Gastrocnemius medialis (tissue), 4 donors: ENCODE results near the gene RTKN2.

Source experiments
- POLR2A ChIP-seq, 2 donors: fragments of 450-650 bp; IDR thresholded peaks; one replicate each; pipeline ENCODE4 v1.6.1; 2017; ENCODE audit warnings: antibody characterized with exemption in 2 of 2, mild to moderate bottlenecking in 2 of 2, moderate library complexity in 2 of 2
- TF ChIP-seq, protein P1 (sequence below), 5 experiments: fragments of 450-650 bp in 3 of 5; fragments of 200-600 bp in 2 of 5; sonication (generic) in 2 of 5; IDR thresholded peaks in 4 of 5; conservative IDR thresholded peaks in 1 of 5; 1 replicate in 4 of 5; 2 replicates in 1 of 5; pipeline ENCODE4 v1.5.1; 2016 to 2019; ENCODE audit warnings: antibody characterized with exemption in 5 of 5, mild to moderate bottlenecking in 3 of 5, moderate library complexity in 3 of 5

DNA sequence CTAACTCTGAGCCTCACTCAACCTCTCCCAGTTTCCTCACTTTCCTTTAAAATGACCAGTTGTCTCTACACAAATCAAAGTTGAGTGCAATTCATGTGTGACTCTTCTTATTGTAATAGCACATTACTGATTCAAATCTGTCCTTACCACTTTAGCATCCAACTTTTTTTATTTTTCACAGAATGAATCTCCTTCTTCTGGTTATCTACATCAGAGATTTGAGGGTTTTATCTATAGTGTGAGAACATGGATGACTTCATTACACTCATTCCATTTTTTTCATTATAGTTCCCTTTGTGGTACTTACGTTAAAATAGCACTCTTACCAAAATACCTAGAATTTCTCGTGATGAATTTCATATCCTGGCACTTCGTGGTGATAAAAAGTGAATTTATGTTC is 43.3 kb downstream of the RTKN2 start:
- TF ChIP-seq, protein P1, sequence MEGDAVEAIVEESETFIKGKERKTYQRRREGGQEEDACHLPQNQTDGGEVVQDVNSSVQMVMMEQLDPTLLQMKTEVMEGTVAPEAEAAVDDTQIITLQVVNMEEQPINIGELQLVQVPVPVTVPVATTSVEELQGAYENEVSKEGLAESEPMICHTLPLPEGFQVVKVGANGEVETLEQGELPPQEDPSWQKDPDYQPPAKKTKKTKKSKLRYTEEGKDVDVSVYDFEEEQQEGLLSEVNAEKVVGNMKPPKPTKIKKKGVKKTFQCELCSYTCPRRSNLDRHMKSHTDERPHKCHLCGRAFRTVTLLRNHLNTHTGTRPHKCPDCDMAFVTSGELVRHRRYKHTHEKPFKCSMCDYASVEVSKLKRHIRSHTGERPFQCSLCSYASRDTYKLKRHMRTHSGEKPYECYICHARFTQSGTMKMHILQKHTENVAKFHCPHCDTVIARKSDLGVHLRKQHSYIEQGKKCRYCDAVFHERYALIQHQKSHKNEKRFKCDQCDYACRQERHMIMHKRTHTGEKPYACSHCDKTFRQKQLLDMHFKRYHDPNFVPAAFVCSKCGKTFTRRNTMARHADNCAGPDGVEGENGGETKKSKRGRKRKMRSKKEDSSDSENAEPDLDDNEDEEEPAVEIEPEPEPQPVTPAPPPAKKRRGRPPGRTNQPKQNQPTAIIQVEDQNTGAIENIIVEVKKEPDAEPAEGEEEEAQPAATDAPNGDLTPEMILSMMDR (IDR thresholded peaks at IDR 0.05 in 4 of 5, conservative IDR thresholded peaks at IDR 0.05 in 1 of 5) = no peak
- TF ChIP-seq POLR2A (IDR thresholded peaks at IDR 0.05) = no peak
